Measurements from ENCODE around the gene PLEKHA7.
A peak's percentile ranks its signal among the peaks of the same experiment; 100 is the strongest.
"Not testable (repeated sequence)": the region's sequence is repeated elsewhere in the genome, so short reads cannot be mapped to it uniquely, and the experiment has no call there.

The PLEKHA7 gene

DNA sequence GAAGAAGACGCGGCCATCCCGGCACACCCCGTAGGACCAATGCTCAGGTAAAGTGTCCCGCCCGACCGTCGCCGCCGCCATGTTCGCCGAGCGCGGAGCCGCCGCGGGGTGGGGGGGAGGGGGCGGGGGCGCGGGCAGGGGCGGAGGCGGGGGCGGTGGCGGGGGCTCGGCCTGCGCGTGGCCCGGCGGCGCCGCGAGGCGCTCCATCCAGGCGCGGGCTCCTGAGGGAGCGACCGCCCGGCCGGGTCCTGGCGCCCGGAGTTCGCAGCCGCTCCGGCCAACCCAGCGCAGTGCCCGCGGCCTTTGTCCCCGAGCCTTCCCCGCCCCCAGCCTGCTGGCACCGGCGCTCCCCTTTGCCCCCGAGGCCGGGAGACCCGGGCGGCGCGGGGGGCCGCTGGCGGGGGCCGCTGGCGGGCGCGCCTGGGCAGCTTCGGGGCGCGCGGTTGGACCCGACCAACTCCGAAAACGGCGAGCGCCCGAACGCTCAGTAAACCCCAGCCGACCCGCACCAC is at the start of gene PLEKHA7:
TSS of gene PLEKHA7 (minus strand) at position 94 of the 512 bp plus-strand sequence. CDS start at position 81, 13 bp downstream.
- peak in 1 of 2 donors; percentile 30 for DNase-seq

- DNase-seq, result peak; percentile 73 to 76
Measured at GRCh38 chr11:17063171-17064002, 49.2 kb upstream of the PLEKHA7 start.

- DNase-seq, result not testable (repeated sequence)
Measured at GRCh38 chr11:17051146-17051545, 36.9 kb upstream of the PLEKHA7 start.

DNA sequence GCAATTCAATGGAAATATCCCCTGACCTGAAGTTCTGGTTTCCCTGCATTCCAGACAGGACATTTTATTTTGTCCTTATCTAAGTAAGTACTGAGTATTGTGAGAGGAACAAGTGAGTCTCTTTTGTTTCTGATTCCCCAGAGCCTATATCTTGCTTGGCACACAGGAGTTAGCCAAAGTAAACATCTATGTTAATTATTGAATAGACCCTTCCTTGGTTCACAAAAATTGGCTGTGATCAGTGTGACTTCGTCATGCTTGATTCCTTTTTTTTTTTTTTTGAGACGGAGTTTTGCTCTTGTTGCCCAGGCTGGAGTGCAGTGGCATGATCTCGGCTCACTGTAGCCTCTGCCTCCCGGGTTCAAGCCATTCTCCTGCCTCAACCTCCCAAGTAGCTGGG is 34.3 kb upstream of the PLEKHA7 start:
- not testable (repeated sequence) for DNase-seq

DNA sequence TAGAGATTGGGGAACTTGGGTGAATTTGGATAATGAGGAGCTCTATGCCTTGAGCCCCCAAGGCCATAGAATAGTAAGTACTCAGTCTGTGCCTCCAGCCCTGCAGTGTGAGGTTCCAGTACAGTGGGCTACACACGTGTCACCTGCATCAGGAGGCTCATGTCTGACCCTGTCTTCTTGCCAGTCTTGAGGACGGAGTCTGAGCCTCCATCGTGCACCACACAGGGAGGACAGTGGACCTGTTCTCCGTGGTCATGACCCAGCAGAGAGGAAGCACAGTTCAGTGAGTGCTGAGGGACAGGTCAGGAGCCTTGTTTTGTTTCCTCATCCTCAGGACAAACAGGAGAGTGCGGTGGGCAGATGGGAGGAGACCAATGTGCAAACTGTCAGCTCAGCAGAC is 32.5 kb upstream of the PLEKHA7 start:
- DNase-seq, result no peak

- no peak for DNase-seq
Measured at GRCh38 chr11:17036666-17037658, 22.7 kb upstream of the PLEKHA7 start.

DNA sequence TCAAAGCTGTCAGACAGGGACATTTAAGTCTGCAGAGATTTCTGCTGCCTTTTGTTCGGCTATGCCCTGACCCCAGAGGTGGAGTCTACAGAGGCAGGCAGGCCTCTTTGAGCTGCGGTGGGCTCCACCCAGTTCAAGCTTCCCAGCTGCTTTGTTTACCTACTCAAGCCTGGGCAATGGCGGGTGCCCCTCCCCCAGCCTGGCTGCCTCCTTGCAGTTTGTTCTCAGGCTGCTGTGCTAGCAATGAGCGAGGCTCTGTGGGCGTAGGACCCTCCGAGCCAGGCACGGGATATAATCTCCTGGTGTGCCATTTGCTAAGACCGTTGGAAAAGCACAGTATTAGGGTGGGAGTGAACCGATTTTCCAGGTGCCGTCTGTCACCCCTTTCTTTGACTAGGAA is 19.8 kb upstream of the PLEKHA7 start:
- not testable (repeated sequence) for DNase-seq

DNA sequence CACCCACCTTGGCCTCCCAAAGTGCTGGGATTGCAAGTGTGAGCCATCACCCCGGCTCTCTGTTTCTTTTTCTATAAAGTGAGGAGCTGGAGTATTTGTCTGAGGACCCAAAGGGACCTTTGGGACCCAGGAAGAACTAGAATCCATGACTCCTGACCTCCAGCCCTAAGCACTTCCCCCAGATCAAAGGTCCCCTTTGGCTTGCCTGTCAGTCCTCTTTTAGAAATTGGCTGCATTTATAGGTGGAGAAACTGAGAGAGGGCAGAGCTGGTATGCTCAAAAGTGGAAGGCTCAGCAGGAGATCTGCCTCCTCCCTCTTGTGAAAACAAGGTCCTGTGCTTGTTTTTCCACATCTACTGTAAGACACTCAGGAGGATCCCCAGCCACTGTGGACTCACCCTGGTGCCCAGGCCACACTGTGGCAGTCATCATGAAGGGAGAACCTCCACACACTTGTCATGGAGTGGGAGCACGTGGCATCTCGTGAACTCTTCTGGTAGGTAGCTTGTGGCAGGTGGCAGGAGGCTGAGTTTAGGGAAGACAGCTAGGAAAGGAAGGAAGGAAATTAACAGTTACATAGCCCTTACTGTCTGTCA is 12.4 kb upstream of the PLEKHA7 start:
- DNase-seq, result no peak

DNA sequence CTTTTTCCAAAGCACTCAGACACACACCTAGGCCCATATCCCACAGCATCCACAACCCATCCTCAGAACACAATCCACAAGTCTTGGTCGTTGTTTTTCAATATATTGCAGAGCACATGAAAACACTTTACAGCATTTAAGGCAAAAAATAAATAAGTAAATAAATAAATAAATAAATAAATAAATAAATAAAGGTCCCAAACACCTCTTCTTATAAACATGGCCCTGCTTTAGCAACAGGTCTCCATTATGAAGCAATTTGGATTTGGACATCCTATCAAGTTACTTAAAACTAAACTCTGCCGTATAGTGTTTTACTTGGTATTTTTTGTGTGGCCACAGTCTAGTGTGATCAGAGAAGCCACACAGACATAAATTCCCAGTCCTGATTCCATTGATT is 10.7 kb upstream of the PLEKHA7 start:
- DNase-seq, result no peak

DNA sequence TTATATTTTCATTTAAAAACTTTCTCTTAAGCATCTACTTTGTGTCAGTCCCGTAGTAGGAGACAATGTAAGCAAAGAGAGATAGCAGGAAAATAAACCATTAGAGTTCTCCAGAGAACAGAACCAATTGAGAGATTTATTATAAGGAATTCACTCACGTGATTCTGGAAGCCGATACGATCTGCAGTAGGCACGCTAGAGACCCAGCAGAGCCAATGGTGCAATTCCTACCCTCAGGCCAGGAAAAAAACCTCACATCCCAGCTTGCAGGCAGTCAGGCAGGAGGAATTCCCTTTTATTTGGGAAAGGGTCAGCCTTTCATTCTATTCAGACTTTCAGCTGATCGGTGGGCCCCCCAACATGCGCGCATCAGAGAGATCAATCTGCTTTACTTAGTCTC is 7.3 kb upstream of the PLEKHA7 start:
- DNase-seq, result no peak

GRCh38 chr11:17020831-17021230 is 6.6 kb upstream of the PLEKHA7 start:
- DNase-seq, result no peak

GRCh38 chr11:17019232-17019631 is 5.0 kb upstream of the PLEKHA7 start:
- no peak for DNase-seq

GRCh38 chr11:17015627-17016126 is 1.5 kb upstream of the PLEKHA7 start:
- no peak for DNase-seq

DNA sequence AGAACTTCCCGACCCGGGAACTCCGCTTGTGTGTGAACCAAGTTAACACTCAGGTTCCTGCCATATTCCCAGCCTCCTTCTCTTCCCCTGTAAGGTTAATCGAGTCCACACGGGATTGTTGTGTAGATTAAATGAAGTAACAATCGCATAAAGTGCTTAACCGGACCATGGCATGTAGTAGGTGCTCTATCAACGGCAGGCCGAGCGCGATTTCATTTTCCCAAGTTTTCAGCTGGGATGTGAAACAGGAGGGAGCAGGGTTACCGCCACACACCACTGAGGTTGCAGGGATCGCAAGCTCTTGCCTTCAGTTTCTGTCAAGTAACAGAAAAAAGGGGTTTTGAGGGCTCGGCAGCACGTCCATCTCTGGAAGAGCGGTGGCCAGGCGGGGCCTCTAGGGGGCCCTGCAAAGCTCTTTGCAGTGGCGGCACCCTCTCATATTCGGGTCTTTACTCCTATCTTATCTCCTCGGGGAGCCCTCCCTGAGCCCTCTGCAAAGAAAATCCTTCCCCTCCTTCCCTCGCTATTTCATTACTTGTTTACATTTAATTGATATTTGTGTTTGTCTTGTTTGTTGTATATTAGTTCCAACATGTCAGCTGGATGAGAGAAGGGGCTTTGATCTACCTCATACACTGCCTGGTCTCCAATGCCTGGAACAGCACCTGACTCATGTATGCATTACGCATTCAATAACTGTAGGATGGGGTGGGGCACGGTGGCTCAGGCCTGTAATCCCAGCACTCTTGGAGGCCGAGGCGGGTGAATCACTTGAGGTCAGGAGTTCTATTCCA is 816 bp upstream of the PLEKHA7 start:
- DNase-seq, result peak; percentile 24 to 26

- peak; percentile 29 to 32 for DNase-seq
Measured at GRCh38 chr11:17013548-17014320, 480 bp downstream of the PLEKHA7 start.

DNA sequence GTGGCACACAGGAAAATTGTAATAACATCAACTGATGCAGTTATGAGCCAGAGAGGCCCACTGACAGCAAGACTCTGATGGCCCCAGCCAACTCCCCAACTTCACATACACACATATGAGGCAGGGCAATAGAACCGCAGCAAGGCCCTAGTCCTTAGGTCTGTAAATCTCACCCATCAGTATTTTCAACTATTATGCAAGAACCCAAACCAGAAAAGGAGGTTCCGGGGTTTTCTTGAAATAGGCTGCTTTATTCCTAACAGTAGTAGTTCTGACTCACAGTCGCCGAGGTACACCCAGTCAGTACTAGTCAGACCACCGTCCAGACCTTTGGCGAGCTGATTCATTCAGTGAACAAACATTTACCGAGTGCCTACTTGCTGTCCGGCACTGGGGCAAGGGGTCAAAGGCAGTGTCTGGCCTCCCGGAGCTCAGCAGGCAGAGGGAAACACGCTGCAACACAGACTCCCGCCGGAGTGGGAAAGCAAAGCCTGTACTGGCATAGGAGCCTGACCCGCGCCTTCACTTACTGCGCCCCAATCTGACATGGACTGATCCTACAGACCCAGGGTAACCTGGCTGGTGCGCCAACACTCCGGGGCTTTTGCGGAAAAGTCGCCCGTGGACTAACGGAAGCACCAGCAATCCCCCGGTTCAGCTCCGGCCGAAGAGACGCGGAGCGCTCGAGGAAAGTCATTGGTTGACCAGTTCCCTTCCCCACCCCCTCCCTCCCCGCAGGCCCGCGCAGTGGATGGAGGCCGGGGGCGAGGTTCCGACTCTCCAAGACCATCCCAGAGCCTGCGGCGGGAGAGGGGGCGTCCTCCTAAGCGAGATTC is 1.3 kb downstream of the PLEKHA7 start:
- DNase-seq, result peak in 1 of 2 donors; percentile 3

DNA sequence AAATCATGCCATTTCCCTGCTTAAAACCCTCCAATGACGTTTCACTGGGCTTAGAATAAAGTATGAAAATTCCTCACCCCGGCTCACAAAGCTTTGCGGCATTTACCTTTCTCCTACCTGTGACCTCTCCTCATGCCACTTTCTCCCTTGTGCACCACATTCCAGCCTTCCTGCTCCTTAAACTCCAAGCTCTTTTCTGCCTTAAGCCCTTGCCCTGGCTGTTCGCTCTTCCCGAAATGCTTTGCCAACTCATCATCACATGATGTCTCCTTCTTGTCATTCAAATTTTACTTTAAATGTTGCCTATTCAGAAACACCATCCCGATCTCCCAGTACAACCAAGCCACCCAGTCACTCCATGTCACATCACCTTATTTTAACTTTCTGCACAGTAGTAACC is 2.0 kb downstream of the PLEKHA7 start:
- DNase-seq, result no peak

DNA sequence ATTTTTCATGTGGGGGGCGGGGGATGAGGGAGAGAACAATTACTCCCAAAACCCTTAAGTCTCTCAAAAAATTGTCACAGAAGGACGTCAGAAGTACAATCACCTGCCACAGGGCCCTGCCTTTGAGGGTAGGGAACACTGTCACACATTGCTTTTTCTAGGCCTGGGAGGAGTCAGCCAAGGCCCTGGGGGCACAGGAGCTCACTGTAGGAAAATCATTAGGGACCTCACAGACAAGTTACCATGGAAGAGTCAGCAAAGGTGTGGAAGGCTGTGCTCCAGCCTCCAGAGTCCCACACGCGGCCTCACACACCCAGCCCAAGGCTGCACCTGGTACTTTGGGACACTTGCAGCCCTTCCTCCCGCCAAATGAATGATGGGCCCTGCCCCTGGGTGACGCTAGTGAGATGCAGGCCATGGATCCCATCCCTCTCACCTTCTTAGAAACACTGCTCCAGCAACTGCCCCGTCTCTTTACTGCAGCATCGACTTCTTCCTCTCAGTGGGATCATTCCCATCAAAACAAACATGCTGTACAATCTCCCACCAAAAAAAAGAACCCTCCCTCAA is 3.3 kb downstream of the PLEKHA7 start:
- DNase-seq, result no peak

- DNase-seq, result no peak
Measured at GRCh38 chr11:17008099-17008498, 6.1 kb downstream of the PLEKHA7 start.

GRCh38 chr11:17005646-17006045 is 8.6 kb downstream of the PLEKHA7 start:
- no peak for DNase-seq
